Lung (tissue), 12 donors: Measurements from ENCODE around the gene SMPD2. TPM values are rescaled to one million over a fixed set of nuclear protein-coding genes. Genes with fewer than 3 reads are reported as not detected.

Experiments used
- ATAC-seq: fragments of 200-7000 bp; cut with Tn5 transposase; one replicate; pipeline ENCODE4 v1.9.1; 2020; ENCODE audit warnings: moderate number of reproducible peaks; ENCODE audit not compliant: insufficient read depth, low FRiP score
- DNase-seq, 3 donors: peaks; one replicate each; pipeline ENCODE4 v3.0.0-alpha.2; 2013 to 2017
- H3K27ac ChIP-seq, 2 donors: one replicate each; pipeline ENCODE4 v1.5.1; 2013; ENCODE audit warnings: mild to moderate bottlenecking in 2 of 2, moderate library complexity in 2 of 2, control low read depth in 1 of 2, inconsistent platforms in 1 of 2, low read depth in 1 of 2, low read length in 1 of 2
- H3K27me3 ChIP-seq, 3 donors: one replicate each; pipeline ENCODE4 v1.5.1; 2013; ENCODE audit warnings: low read length in 2 of 3; ENCODE audit not compliant: control insufficient read depth in 3 of 3, insufficient read depth in 3 of 3
- H3K36me3 ChIP-seq, 4 donors: one replicate each; pipeline ENCODE4 v1.5.1; 2013; ENCODE audit warnings: low read length in 4 of 4, mild to moderate bottlenecking in 1 of 4, moderate library complexity in 1 of 4; ENCODE audit not compliant: control insufficient read depth in 4 of 4, insufficient read depth in 4 of 4
- H3K4me1 ChIP-seq, 5 donors: one replicate each; pipeline ENCODE4 v1.5.1; 2013; ENCODE audit warnings: low read length in 5 of 5, mild to moderate bottlenecking in 2 of 5, moderate library complexity in 1 of 5; ENCODE audit not compliant: control insufficient read depth in 5 of 5, insufficient read depth in 5 of 5
- H3K4me3 ChIP-seq: one replicate; pipeline ENCODE4 v1.5.1; 2013; ENCODE audit warnings: mild to moderate bottlenecking, control low read depth, moderate library complexity
- H3K9ac ChIP-seq, 2 donors: one replicate each; pipeline ENCODE4 v1.5.1; 2013; ENCODE audit warnings: low read length in 2 of 2, control low read depth in 1 of 2; ENCODE audit not compliant: insufficient read depth in 1 of 2
- H3K9me3 ChIP-seq, 4 donors: one replicate each; pipeline ENCODE4 v1.5.1; 2013; ENCODE audit warnings: low read length in 3 of 4, mild to moderate bottlenecking in 1 of 4, moderate library complexity in 1 of 4; ENCODE audit not compliant: control insufficient read depth in 4 of 4, insufficient read depth in 3 of 4
- CTCF ChIP-seq: IDR thresholded peaks from 2 replicates; pipeline ENCODE4 v1.5.1; 2012; ENCODE audit warnings: mild to moderate bottlenecking; ENCODE audit errors: control extremely low read depth, extremely low read depth
- WGBS, 2 donors: extraction: QIAGEN DNeasy Blood & Tissue Kit; methylation state at CpG; one replicate each; pipeline ENCODE4 v1.1.7; 2013; 5-methylcytosine and 5-hydroxymethylcytosine counted together
- polyA plus RNA-seq, 2 donors: library from polyadenylated mRNA; stranded (reverse); fragments of 200-250 nt; gene quantifications; one replicate each; pipeline ENCODE4 v1.2.1, GENCODE V29; 2013
- total RNA-seq, 2 donors: library from RNA; depleted of rRNA in 1 of 2; stranded (reverse); fragments of >200 nt in 1 of 2; gene quantifications; one replicate each; pipeline ENCODE4 v1.2.1, GENCODE V29; 2014 to 2021
- donor health status: control.
- donor health status: control.
- donor health status: Bipolar disorder and iron deficiency.
- donor health status: healthy.
- donor health status: DM: yes; HTN: yes; CAD: no.

SMPD2 gene
- total and polyA plus RNA-seq, 4 donors = 17.4 to 22.8 (median 19.9) TPM

GRCh38 chr6:109417646-109418045, 22.9 kb upstream of the SMPD2 start:
- no peaks in the 10 kb centered on the region for H3K27me3 ChIP-seq
- no peak overlapping the region for H3K27ac ChIP-seq
- no peaks in the 10 kb centered on the region for H3K9me3 ChIP-seq
- no peak overlapping the region for H3K9ac ChIP-seq
- WGBS, 2 donors = 84 to 90% methylated on average over 4 of the region's 4 CpGs
- DNase-seq (no peak), ATAC-seq (no peak)
- H3K36me3 ChIP-seq = peaks cover 0 to 6% (median 0%) of the 10 kb centered on the region in 4 donors
- no peak for TF ChIP-seq CTCF
- no peaks in the 10 kb centered on the region for H3K4me1 ChIP-seq
- no peak overlapping the region for H3K4me3 ChIP-seq

GRCh38 chr6:109420751-109421150, 19.8 kb upstream of the SMPD2 start:
- Histone ChIP-seq H3K27ac (no peak overlapping the region), H3K36me3 (peaks cover 0 to 3% (median under 1%) of the 10 kb centered on the region in 4 donors), H3K4me3 (no peak overlapping the region), H3K4me1 (no peaks in the 10 kb centered on the region), H3K27me3 (no peaks in the 10 kb centered on the region), H3K9ac (no peak overlapping the region), H3K9me3 (no peaks in the 10 kb centered on the region)
- DNase-seq (no peak), ATAC-seq (no peak)
- WGBS, 2 donors = 43 to 57% methylated on average over 1 of the region's 1 CpG
- TF ChIP-seq CTCF = no peak

GRCh38 chr6:109421184-109421583, 19.3 kb upstream of the SMPD2 start:
- peaks cover 0 to 3% (median 0%) of the 10 kb centered on the region in 4 donors for H3K36me3 ChIP-seq
- no peaks in the 10 kb centered on the region for H3K9me3 ChIP-seq
- DNase-seq (no peak), ATAC-seq (no peak)
- 93% methylated on average over 1 of the region's 1 CpG for WGBS, 2 donors
- H3K27ac ChIP-seq = no peak overlapping the region
- H3K27me3 ChIP-seq = no peaks in the 10 kb centered on the region
- H3K9ac ChIP-seq = no peak overlapping the region
- no peak for TF ChIP-seq CTCF
- no peak overlapping the region for H3K4me3 ChIP-seq
- H3K4me1 ChIP-seq = no peaks in the 10 kb centered on the region

GRCh38 chr6:109424946-109425345, 15.6 kb upstream of the SMPD2 start:
- DNase-seq (no peak), ATAC-seq (no peak)
- Histone ChIP-seq H3K9me3 (no peaks in the 10 kb centered on the region), H3K9ac (no peak overlapping the region), H3K27me3 (no peaks in the 10 kb centered on the region), H3K4me1 (peaks cover 0 to 8% (median 0%) of the 10 kb centered on the region in 5 donors), H3K36me3 (peaks cover 0 to 3% (median 0%) of the 10 kb centered on the region in 4 donors), H3K27ac (no peak overlapping the region), H3K4me3 (no peak overlapping the region)
- no peak for TF ChIP-seq CTCF
- 88 to 94% methylated on average over 2 of the region's 2 CpGs for WGBS, 2 donors
